Activated CD4-positive, alpha-beta T cell treated with anti-CD3 and anti-CD28 coated beads, Interleukin-2, amount 10 ng/mL, durations not matched to agents 7 days and 5 days (primary cell): ENCODE data around the gene RHOT1. TPM values are rescaled to one million over a fixed set of nuclear protein-coding genes. Genes with fewer than 3 reads are reported as not detected.
"Not testable (repeated sequence)": the region's sequence is repeated elsewhere in the genome, so short reads cannot be mapped to it uniquely, and the experiment has no call there.

Source experiments
- CTCF ChIA-PET: fragments of 350-600 bp; sonication (Branson Sonifier 250); formaldehyde crosslinking; loops from one replicate; lab custom pipeline; 2021; ENCODE audit warnings: antibody characterized with exemption; lab: Charles Lee
- POLR2A ChIA-PET: fragments of 350-600 bp; sonication (Branson Sonifier 250); formaldehyde crosslinking; loops from one replicate; lab custom pipeline; 2021; ENCODE audit warnings: antibody characterized with exemption; lab: Charles Lee
- DNase-seq: peaks from one replicate; pipeline ENCODE4 v3.0.0-alpha.2; 2020
- H3K27ac Mint-ChIP-seq: one replicate; pipeline ENCODE4 v1.8.0; 2021; ENCODE audit warnings: mild to moderate bottlenecking, moderate library complexity, mixed read lengths
- H3K27me3 Mint-ChIP-seq: one replicate; pipeline ENCODE4 v1.8.0; 2021; ENCODE audit warnings: mixed read lengths
- H3K36me3 Mint-ChIP-seq: one replicate; pipeline ENCODE4 v1.8.0; 2021; ENCODE audit warnings: low read depth, mixed read lengths
- H3K4me1 Mint-ChIP-seq: one replicate; pipeline ENCODE4 v1.8.0; 2021; ENCODE audit warnings: mixed read lengths
- H3K4me3 Mint-ChIP-seq: one replicate; pipeline ENCODE4 v1.8.0; 2021; ENCODE audit warnings: mild to moderate bottlenecking, moderate library complexity, mixed read lengths
- H3K9me3 Mint-ChIP-seq: one replicate; pipeline ENCODE4 v1.8.0; 2021; ENCODE audit warnings: mixed read lengths
- total RNA-seq, 2 experiments: library from RNA; stranded (reverse); gene quantifications; one replicate each; pipeline ENCODE4 v1.2.3, GENCODE V29; 2021

RHOT1 gene
- total RNA-seq, 2 experiments from 2014 or later: 26.4 to 33.6 TPM

- H3K4me1 Mint-ChIP-seq: peaks cover 17% of the 10 kb centered on the region
- no peak overlapping the region for H3K4me3 Mint-ChIP-seq
- no peak for DNase-seq
- H3K27ac Mint-ChIP-seq: no peak overlapping the region
- H3K9me3 Mint-ChIP-seq: no peaks in the 10 kb centered on the region
- CTCF ChIA-PET: interaction anchor here (0.6 to 3.5 kb wide), 3 partner anchors 8 to 104 kb away, joined by 3 to 12 read pairs (median 7); partner anchors contain the start of gene RHOT1
- no peaks in the 10 kb centered on the region for H3K27me3 Mint-ChIP-seq
- POLR2A ChIA-PET: no interaction called here
- H3K36me3 Mint-ChIP-seq: peaks cover 15% of the 10 kb centered on the region
Measured at GRCh38 chr17:32150358-32150757, 8.1 kb downstream of the RHOT1 start.

GRCh38 chr17:32152130-32152529 lies 9.8 kb downstream of the RHOT1 start:
- CTCF ChIA-PET: interaction anchor here (1.2 to 3.5 kb wide), 2 partner anchors 8 to 13 kb away, joined by 3 to 12 read pairs; no protein-coding TSS in a partner anchor

DNA sequence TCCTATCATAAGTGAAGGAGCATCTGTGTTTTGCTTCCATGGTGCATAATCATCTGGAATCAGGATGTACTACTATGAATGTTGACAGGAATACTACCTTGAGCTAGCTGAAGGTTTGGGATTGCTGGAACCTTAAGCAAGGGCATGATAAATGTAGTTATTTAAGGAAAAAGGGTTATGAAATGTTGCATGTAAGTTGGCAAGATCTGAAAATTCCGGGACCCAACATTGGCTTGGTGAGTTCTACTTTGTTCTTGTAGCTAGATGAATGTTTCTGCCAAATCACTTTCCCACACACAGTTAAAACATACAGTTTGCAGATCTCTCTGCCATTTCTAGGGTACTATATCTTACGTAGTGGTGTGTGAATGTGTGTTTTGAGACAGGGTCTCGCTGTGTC lies 13.6 kb downstream of the RHOT1 start:
- Mint-ChIP-seq H3K27ac (no peak overlapping the region), H3K4me1 (peaks cover 6% of the 10 kb centered on the region), H3K36me3 (peaks cover 21% of the 10 kb centered on the region), H3K4me3 (no peak overlapping the region), H3K27me3 (no peaks in the 10 kb centered on the region), H3K9me3 (no peaks in the 10 kb centered on the region)
- POLR2A ChIA-PET: no interaction called here
- DNase-seq: no peak
- CTCF ChIA-PET: interaction anchor here (1.0 kb wide), 1 partner anchor 34 kb away, joined by 3 read pairs; no protein-coding TSS in a partner anchor

More at GRCh38 chr17:32152130-32152529, 9.8 kb downstream of the RHOT1 start:
- Mint-ChIP-seq H3K4me1 (peaks cover 13% of the 10 kb centered on the region), H3K4me3 (no peak overlapping the region), H3K27me3 (no peaks in the 10 kb centered on the region), H3K27ac (no peak overlapping the region), H3K9me3 (no peaks in the 10 kb centered on the region), H3K36me3 (peaks cover 15% of the 10 kb centered on the region)
- POLR2A ChIA-PET: no interaction called here
- no peak for DNase-seq

DNA sequence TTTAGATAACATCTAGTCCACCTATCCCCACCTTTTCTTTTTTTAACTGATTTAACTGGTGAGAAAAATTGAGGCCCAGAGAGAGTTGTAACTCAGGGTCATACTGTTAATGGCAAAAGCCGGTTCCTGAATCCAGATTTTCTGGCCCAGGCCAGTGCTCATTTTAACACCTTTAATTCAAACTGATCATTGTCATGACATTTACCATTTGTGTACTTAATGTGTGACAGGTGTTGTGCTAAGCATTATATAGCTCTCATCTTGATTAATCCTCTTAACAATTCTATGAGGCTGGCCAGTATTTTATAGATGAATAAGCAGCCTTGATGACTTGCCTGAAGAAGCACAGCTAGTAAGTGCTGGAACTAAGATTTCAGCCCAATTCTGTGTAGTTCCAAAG lies 14.4 kb downstream of the RHOT1 start:
- Mint-ChIP-seq H3K4me1 (peaks cover 6% of the 10 kb centered on the region), H3K9me3 (no peaks in the 10 kb centered on the region), H3K27ac (no peak overlapping the region), H3K27me3 (no peaks in the 10 kb centered on the region), H3K36me3 (peaks cover 24% of the 10 kb centered on the region), H3K4me3 (no peak overlapping the region)
- POLR2A ChIA-PET: no interaction called here
- no peak for DNase-seq
- CTCF ChIA-PET: interaction anchor here (1.0 kb wide), 1 partner anchor 35 kb away, joined by 3 read pairs; no protein-coding TSS in a partner anchor

- no peaks in the 10 kb centered on the region for H3K27me3 Mint-ChIP-seq
- H3K4me1 Mint-ChIP-seq: peaks cover 6% of the 10 kb centered on the region
- ChIA-PET POLR2A (interaction anchor here (0.6 kb wide), 1 partner anchor 229 kb away, joined by 3 read pairs; no protein-coding TSS in a partner anchor), CTCF (no interaction called here)
- H3K27ac Mint-ChIP-seq: no peak overlapping the region
- no peak overlapping the region for H3K4me3 Mint-ChIP-seq
- H3K36me3 Mint-ChIP-seq: peaks cover 23% of the 10 kb centered on the region
- no peak for DNase-seq
- no peaks in the 10 kb centered on the region for H3K9me3 Mint-ChIP-seq
Measured at GRCh38 chr17:32157225-32157624, 14.9 kb downstream of the RHOT1 start.

DNA sequence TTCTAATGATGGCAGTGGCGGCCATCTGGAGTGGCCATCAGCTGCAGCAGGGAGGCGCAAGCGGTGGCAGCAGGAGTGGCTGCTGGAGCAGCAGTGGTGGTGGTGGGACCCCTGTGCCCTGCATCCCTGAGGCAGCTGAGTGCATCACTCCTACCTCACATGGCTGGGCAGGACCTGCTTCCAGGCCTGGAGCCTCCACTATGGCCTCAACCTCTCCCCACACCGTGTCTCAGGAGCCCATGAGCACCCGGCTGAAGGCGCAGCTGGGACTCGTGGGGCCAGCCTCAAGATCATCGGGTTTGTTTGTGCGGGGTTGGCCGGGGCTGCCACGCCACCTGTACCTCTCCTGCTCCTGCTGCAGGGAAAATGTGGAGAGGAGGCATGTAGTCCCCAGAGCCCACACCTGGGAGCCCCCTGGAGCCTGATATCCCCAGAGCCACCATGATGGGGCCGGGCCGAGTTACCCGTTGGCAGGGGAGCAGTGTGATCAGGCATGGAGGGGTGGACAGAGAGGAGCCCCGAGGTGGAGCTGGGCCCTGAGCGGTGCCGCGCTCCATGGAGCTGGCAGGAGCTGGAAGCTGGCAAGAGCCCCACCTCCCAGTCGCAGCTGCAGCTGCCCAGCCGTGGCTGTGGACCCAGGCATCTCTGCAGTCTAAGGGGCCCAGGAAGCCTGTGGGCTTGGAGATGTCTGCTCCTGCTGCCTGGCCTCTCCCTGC lies 16.7 kb downstream of the RHOT1 start:
- Mint-ChIP-seq H3K4me3 (no peak overlapping the region), H3K4me1 (peaks cover 2% of the 10 kb centered on the region), H3K9me3 (no peaks in the 10 kb centered on the region), H3K27me3 (no peaks in the 10 kb centered on the region), H3K27ac (no peak overlapping the region), H3K36me3 (peaks cover 18% of the 10 kb centered on the region)
- no peak for DNase-seq
- ChIA-PET POLR2A (no interaction called here), CTCF (interaction anchor here (1.0 kb wide), 1 partner anchor 18 kb away, joined by 3 read pairs; no protein-coding TSS in a partner anchor)

- POLR2A ChIA-PET: no interaction called here
- Mint-ChIP-seq H3K36me3 (peaks cover 18% of the 10 kb centered on the region), H3K4me3 (no peak overlapping the region), H3K27me3 (no peaks in the 10 kb centered on the region), H3K27ac (no peak overlapping the region), H3K9me3 (no peaks in the 10 kb centered on the region), H3K4me1 (peaks cover under 1% of the 10 kb centered on the region)
- CTCF ChIA-PET: interaction anchor here (0.6 to 1.3 kb wide), 2 partner anchors 8 to 451 kb away, joined by 3 read pairs; no protein-coding TSS in a partner anchor
- no peak for DNase-seq
Measured at GRCh38 chr17:32159586-32160438, 17.5 kb downstream of the RHOT1 start.

DNA sequence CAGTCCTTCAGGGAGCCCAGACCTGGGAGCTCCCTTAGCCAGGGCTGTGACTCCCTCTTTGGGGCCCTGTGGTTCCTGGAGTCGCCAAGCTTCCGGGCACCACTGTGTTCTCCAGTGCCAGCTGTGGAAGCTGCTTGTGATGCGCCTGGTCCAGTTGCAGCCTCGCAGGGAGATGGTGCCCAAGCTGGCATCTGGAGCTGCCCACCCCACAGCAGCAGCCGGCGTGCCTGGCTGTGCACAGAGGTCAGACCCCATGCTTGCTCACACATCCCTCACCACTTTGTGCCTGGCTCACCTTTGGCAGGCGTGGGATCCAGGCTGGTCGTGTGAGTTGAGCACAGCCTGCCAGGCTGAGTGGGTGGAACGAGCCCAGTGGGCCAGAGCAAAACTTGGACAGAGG lies 18.2 kb downstream of the RHOT1 start:
- no peak for DNase-seq
- Mint-ChIP-seq H3K36me3 (peaks cover 18% of the 10 kb centered on the region), H3K27ac (no peak overlapping the region), H3K4me3 (no peak overlapping the region), H3K9me3 (no peaks in the 10 kb centered on the region), H3K27me3 (no peaks in the 10 kb centered on the region), H3K4me1 (no peaks in the 10 kb centered on the region)
- ChIA-PET CTCF (interaction anchor here (0.6 to 1.3 kb wide), 2 partner anchors 9 to 452 kb away, joined by 3 read pairs; no protein-coding TSS in a partner anchor), POLR2A (no interaction called here)

- no peaks in the 10 kb centered on the region for H3K9me3 Mint-ChIP-seq
- H3K27ac Mint-ChIP-seq: no peak overlapping the region
- no peak overlapping the region for H3K4me3 Mint-ChIP-seq
- peaks cover 18% of the 10 kb centered on the region for H3K36me3 Mint-ChIP-seq
- DNase-seq: no peak
- ChIA-PET CTCF (no interaction called here), POLR2A (no interaction called here)
- no peaks in the 10 kb centered on the region for H3K4me1 Mint-ChIP-seq
- no peaks in the 10 kb centered on the region for H3K27me3 Mint-ChIP-seq
Measured at GRCh38 chr17:32161029-32161428, 18.7 kb downstream of the RHOT1 start.

- H3K4me1 Mint-ChIP-seq: no peaks in the 10 kb centered on the region
- no peak overlapping the region for H3K27ac Mint-ChIP-seq
- H3K4me3 Mint-ChIP-seq: no peak overlapping the region
- peaks cover 3% of the 10 kb centered on the region for H3K9me3 Mint-ChIP-seq
- CTCF ChIA-PET: no interaction called here
- no peaks in the 10 kb centered on the region for H3K27me3 Mint-ChIP-seq
- H3K36me3 Mint-ChIP-seq: peaks cover 24% of the 10 kb centered on the region
- no peak for DNase-seq
- POLR2A ChIA-PET: no interaction called here
Measured at GRCh38 chr17:32161506-32162365, 19.4 kb downstream of the RHOT1 start.

- Mint-ChIP-seq H3K27ac (no peak overlapping the region), H3K4me3 (no peak overlapping the region), H3K9me3 (peaks cover 2% of the 10 kb centered on the region), H3K4me1 (no peaks in the 10 kb centered on the region), H3K27me3 (no peaks in the 10 kb centered on the region), H3K36me3 (peaks cover 31% of the 10 kb centered on the region)
- no peak for DNase-seq
- CTCF ChIA-PET: interaction anchor here (1.2 kb wide), 1 partner anchor 17 kb away, joined by 4 read pairs; no protein-coding TSS in a partner anchor
- POLR2A ChIA-PET: no interaction called here
Measured at GRCh38 chr17:32174889-32175288, 32.6 kb downstream of the RHOT1 start.

- H3K4me1 Mint-ChIP-seq, DNase-seq, H3K27me3 Mint-ChIP-seq, H3K4me3 Mint-ChIP-seq, CTCF ChIA-PET, H3K27ac Mint-ChIP-seq, POLR2A ChIA-PET, H3K9me3 Mint-ChIP-seq: not testable (repeated sequence)
- H3K36me3 Mint-ChIP-seq: peaks cover 46% of the 10 kb centered on the region
Measured at GRCh38 chr17:32178679-32179078, 36.4 kb downstream of the RHOT1 start.
